Activated effector memory CD4-positive, alpha-beta T cell treated with anti-CD3 and anti-CD28 coated beads, Interleukin-2, amount 50 U/mL, for 16 hours (primary cell): Measurements from ENCODE around the gene TXNRD2.
"Not testable (repeated sequence)": the region's sequence is repeated elsewhere in the genome, so short reads cannot be mapped to it uniquely, and the experiment has no call there.

Source experiments
- DNase-seq: peaks from one replicate; pipeline ENCODE4 v3.0.0-alpha.2; 2020

TXNRD2 gene

GRCh38 chr22:19841641-19842392 is 99.8 kb downstream of the TXNRD2 start:
- DNase-seq = no peak

DNA sequence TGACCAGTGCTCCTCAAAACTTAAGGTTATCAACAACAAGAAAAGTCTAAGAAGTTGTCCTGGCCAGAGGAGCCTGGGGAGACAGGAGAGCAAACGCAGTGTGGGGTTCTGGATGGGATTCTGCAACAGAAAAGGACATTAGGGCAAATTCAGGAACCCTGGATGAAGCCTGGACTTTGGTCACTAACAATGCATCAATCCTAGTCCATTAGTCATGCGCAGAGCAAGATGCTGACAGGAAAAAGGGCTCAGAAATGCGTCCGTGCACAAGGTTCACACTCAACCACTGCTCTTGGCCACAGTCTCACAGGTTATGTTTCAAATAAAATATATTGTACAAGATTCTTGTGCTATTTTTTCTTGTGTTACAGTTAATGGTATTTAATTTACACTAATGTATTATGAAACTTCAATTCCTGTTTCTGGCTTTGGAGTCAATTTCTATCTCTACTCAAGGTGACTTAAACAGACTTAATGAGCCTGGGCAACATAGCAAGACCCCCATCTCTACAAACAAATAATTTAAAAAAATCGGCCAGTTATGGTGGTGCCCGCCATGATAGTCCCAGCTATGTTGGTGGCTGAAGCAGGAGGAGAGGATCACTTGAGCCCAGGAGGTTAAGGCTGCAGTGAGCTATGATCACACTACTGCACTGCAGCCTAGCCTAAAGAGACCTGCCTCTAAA is 100.5 kb downstream of the TXNRD2 start:
- no peak for DNase-seq

GRCh38 chr22:19840059-19840458 is 101.6 kb downstream of the TXNRD2 start:
- no peak for DNase-seq

GRCh38 chr22:19837915-19838314 is 103.7 kb downstream of the TXNRD2 start:
- no peak for DNase-seq

DNA sequence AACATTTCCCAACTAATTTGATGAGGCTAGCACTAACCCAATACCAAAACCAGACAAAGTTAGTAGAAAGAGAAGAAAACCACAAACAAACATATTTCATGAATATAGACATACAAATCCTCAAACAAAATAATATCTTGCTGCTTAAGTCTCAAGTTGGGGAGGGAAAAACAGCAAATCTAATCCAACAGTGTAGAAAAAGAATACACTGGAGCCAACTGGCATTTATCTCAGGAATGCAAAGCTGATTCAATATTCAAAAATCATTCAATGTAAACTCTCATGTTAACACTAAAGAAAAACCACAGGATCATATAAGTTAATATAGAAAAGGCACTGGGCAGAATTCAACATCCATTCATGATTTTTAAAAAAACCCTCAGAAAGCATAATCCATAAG is 105.1 kb downstream of the TXNRD2 start:
- no peak for DNase-seq

- no peak for DNase-seq
These were observed 107.0 kb downstream of the TXNRD2 start for GRCh38 chr22:19834599-19834998.

DNA sequence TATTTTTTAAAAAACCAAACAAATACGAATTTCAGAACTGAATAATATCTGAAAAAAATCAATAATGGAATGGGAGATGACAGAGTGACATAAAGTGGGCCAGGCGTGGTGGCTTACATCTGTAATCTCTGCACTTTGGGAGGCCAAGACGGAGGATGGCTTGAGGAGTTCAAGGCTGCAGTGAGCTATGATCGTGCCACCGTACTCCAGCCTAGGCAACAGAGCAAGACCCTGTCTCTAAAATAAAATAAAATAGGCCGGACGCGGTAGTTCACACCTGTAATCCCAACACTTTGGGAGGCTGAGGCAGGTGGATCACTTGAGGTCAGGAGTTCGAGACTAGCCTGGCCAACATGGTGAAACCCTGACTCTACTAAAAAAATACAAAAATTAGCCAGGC is 108.3 kb downstream of the TXNRD2 start:
- DNase-seq = peak; percentile 34

DNA sequence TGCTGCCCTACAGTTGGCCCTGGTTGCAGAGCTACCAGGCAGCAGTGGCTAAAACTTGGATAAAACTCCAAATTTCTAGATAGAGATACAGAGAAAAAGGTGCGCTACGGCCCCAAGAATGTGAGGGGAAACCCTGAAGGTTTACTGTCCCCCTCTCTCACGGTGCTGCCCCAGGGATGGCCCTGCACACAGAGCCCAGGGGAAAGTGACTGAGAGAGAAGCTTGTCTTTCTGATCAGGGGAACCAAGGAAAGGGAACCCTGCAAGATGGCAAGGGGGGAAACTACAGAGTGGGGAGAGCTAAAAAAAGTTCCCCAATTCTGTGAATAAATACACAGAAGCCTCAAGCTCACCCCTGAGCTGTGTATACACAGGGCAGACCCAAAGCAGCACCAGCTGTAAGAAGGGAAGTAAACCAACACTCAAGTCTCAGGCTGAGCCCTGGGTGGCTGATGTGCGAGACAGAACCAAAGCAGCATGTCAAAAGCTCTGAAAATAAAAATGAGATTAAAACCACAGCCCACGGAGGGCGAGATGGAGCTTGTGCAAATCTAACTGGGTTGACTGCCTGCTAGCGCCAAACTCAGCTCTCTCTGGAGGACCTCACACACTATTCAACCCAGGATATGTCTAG is 109.0 kb downstream of the TXNRD2 start:
- DNase-seq = no peak

DNA sequence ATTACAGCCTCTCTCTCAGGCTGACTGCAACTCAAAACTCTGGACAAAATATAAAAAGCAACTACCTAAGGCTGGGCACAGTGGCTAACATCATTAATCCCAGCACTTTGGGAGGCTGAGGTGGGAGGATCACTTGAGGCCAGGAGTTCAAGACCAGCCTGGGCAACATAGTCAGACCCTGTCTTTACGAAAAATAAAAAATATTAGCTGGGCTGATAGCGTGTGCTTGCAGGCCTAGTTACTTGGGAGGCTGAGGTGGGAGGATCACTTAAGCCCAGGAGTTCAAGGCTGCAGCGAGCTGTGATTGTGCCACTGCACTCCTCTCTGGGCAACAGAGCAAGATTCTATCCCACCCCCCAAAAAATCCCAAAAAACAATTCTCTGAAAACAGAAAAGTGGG is 109.6 kb downstream of the TXNRD2 start:
- DNase-seq = not testable (repeated sequence)

DNA sequence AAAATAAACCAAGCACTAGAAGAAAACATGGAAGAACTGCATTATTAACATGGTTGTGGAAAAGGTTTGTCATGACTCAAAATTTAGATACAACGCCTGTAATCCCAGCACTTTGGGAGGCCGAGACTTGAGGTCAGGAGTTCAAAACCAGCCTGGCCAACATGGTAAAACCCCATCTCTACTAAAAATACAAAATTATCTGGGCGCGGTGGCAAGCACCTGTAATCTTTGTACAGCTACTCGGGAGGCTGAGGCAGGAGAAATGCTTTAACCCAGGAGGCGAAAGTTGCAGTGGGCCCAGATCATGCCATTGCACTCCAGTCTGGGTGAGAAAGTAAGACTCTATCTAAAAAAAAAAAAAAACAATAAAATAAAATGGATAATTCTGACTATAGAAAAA is 110.6 kb downstream of the TXNRD2 start:
- no peak for DNase-seq

- DNase-seq = no peak
These were observed 113.6 kb downstream of the TXNRD2 start for GRCh38 chr22:19828035-19828401.

DNA sequence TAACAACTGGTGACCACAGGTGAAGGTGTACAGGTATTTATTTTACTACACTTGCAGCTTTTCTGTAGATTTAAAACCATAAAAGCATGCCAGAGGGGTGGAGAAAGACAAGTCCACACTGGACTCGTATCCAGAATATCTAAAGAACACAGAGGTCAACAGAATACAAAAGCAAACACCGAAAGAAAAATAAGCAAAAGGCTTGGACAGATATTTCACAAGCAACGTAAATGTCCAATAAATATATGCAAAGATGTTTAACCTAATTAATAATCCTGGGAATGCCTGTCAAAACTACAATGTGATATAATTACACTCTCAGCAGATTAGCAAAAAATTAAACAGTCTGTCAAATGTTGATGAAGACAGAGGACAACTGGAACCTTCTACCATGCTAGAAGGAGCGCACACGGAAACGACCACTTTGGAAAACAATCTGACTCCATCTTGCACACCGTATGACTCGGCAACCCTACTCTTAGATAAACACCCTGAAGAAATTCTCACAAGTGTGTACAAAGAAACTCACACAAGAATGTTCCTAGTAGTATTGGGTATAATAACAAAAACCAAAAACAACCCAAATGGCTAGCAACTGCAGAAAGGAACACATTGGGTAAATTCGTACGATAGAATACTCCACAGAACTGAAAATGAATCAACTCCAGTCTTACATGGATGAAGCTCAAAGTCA is 114.1 kb downstream of the TXNRD2 start:
- DNase-seq = no peak

GRCh38 chr22:19826619-19826950 is 115.0 kb downstream of the TXNRD2 start:
- no peak for DNase-seq

DNA sequence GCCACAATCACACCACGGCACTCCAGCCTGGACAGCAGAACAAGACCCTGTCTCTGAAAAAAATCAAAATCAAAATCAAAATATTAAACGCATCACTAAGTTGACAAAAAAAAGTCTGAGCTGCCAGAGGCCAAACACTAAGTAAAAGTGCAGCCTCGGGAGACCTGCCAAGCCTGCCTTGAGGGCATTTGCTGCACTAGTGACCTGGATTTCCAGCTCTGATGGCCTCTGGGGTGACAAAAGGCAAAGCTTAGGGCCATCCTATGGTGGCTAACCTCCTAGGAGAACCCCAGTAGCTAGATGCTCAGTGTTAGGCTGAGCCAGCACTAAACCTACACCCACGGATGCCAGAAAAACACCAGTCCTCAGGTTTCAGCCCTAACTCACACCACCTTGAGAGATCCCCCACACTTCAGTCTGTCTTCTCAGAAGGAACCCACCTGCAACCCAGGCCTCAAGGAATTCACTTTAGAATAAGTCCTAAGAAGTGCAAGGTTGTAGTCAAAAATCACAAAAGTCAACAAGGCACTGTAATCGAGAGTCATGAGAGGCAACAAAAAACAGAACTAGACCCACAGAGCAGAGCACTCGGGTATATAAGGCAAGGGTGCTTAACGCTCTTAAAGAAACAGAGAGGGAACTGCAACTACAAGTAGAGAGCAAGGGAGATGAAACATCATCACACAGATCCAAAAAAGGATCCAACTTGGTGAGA is 115.6 kb downstream of the TXNRD2 start:
- no peak for DNase-seq
